MV-4-11 (cell line): ENCODE results near the gene CMC4.

Experiments used
- DNase-seq: peaks from one replicate; lab custom pipeline; 2025; lab: John Stamatoyannopoulos, UW

Gene CMC4

GRCh38 chrX:155070975-155071693, at the start of gene CMC4, which contains the start of the genes BRCC3 and MTCP1:
Gene CMC4, minus strand, starts transcription at chrX:155071136. Its CDS starts 7,113 bp downstream, at chrX:155064023.
Gene BRCC3, plus strand, starts transcription at chrX:155071508. Its CDS starts 20 bp downstream, at chrX:155071528.
Gene MTCP1, minus strand, starts transcription at chrX:155071136. Its CDS starts 5,126 bp downstream, at chrX:155066010.
- DNase-seq: peak; percentile 68

GRCh38 chrX:155115174-155115819, 44.4 kb upstream of the CMC4 start:
- DNase-seq: no peak

GRCh38 chrX:155113097-155113496, 42.2 kb upstream of the CMC4 start:
- DNase-seq: no peak

GRCh38 chrX:155112171-155112570, 41.2 kb upstream of the CMC4 start:
- no peak for DNase-seq

GRCh38 chrX:155108427-155108826, 37.5 kb upstream of the CMC4 start:
- no peak for DNase-seq

- DNase-seq: no peak
Measured at GRCh38 chrX:155105919-155106318, 35.0 kb upstream of the CMC4 start.

- DNase-seq: no peak
Measured at GRCh38 chrX:155094468-155095061, 23.6 kb upstream of the CMC4 start.

GRCh38 chrX:155086961-155087735, 16.2 kb upstream of the CMC4 start:
- DNase-seq: no peak

- DNase-seq: no peak
Measured at GRCh38 chrX:155086202-155086840, 15.4 kb upstream of the CMC4 start.

GRCh38 chrX:155071694-155072280, 851 bp upstream of the CMC4 start:
- DNase-seq: peak; percentile 7

GRCh38 chrX:155070663-155070974, 317 bp downstream of the CMC4 start:
- no peak for DNase-seq

GRCh38 chrX:155070038-155070437, 898 bp downstream of the CMC4 start:
- no peak for DNase-seq

GRCh38 chrX:155069414-155069813, 1.5 kb downstream of the CMC4 start:
- no peak for DNase-seq

- DNase-seq: no peak
Measured at GRCh38 chrX:155068165-155068564, 2.8 kb downstream of the CMC4 start.

GRCh38 chrX:155065035-155065734, 5.8 kb downstream of the CMC4 start:
- DNase-seq: no peak

- no peak for DNase-seq
Measured at GRCh38 chrX:155061760-155062159, 9.2 kb downstream of the CMC4 start.

- DNase-seq: peak; percentile 24
Measured at GRCh38 chrX:155056877-155057792, 13.8 kb downstream of the CMC4 start.

GRCh38 chrX:155056471-155056870, 14.5 kb downstream of the CMC4 start:
- DNase-seq: no peak

- DNase-seq: no peak
Measured at GRCh38 chrX:155055494-155055893, 15.4 kb downstream of the CMC4 start.

GRCh38 chrX:155054255-155054654, 16.7 kb downstream of the CMC4 start:
- DNase-seq: no peak
